ENCODE data around the gene MEGF11. TPM values are rescaled to one million over a fixed set of nuclear protein-coding genes. Genes with fewer than 3 reads are reported as not detected.

Gene MEGF11
- total and polyA plus RNA-seq, 4 donors: 0.16 to 1.5 (median 0.50) TPM

DNA sequence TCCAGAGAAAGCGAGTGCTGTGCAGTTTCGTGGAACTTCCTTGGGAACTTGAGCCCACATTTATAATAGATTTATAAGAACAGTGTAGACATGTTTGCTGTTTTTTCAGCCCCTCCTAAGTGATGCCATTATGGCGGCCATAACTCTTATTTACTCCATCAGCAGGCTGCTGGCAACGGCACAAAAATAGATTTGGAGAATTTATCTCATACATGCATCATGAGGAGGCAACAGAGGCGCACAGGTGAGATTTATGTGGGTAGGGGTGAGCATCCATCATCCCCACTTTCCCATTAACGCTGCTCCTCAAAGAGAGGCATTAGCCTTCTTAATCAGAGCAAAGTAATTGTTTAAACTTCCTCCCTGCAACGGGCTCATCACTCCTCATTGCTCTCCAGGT is 201.7 kb downstream of the MEGF11 start:
- Histone ChIP-seq H3K4me1 (ENCODE audit: control insufficient read depth in 5 of 5, insufficient read depth in 5 of 5, low read length in 5 of 5) (peaks cover 0 to under 1% (median 0%) of the 10 kb centered on the region in 5 donors), H3K27me3 (ENCODE audit: control insufficient read depth in 3 of 3, insufficient read depth in 3 of 3, low read length in 2 of 3) (no peaks in the 10 kb centered on the region), H3K36me3 (ENCODE audit: control insufficient read depth in 4 of 4, insufficient read depth in 4 of 4, low read length in 4 of 4) (no peaks in the 10 kb centered on the region), H3K4me3 (no peak overlapping the region), H3K9me3 (ENCODE audit: control insufficient read depth in 4 of 4, insufficient read depth in 3 of 4, low read length in 3 of 4) (no peaks in the 10 kb centered on the region), H3K27ac (ENCODE audit: low read depth in 1 of 2, low read length in 1 of 2) (no peak overlapping the region), H3K9ac (ENCODE audit: insufficient read depth in 1 of 2, low read length in 2 of 2) (no peak overlapping the region)
- ATAC-seq (ENCODE audit: insufficient read depth, low FRiP score) (no peak), DNase-seq (no peak)
- TF ChIP-seq, protein P1, sequence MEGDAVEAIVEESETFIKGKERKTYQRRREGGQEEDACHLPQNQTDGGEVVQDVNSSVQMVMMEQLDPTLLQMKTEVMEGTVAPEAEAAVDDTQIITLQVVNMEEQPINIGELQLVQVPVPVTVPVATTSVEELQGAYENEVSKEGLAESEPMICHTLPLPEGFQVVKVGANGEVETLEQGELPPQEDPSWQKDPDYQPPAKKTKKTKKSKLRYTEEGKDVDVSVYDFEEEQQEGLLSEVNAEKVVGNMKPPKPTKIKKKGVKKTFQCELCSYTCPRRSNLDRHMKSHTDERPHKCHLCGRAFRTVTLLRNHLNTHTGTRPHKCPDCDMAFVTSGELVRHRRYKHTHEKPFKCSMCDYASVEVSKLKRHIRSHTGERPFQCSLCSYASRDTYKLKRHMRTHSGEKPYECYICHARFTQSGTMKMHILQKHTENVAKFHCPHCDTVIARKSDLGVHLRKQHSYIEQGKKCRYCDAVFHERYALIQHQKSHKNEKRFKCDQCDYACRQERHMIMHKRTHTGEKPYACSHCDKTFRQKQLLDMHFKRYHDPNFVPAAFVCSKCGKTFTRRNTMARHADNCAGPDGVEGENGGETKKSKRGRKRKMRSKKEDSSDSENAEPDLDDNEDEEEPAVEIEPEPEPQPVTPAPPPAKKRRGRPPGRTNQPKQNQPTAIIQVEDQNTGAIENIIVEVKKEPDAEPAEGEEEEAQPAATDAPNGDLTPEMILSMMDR (IDR thresholded peaks at IDR 0.05; ENCODE audit: control extremely low read depth, extremely low read depth): no peak
- whole genome bisulfite sequencing, 2 donors: 75 to 86% methylated on average over 7 of the region's 7 CpGs

DNA sequence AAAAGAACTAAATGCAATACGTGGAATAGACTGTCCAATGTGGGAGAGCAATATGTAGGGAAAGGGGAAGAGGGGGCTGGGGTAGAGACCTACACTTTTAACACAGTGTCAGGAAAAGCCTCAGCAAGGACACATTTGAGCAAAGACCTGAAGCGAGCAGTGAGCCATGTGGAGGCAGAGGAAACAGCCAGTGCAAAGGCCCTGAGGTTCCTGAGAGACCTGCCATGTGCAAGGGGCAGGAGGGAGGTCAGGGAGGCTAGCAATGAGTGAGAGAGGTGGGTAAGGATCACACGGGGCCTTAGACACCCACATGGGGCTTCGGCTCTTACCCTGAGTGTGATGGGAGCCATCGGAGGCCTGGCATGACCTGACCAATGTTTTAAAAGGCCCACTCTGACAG is 203.3 kb downstream of the MEGF11 start:
- no peak overlapping the region for H3K9ac ChIP-seq (ENCODE audit: insufficient read depth in 1 of 2, low read length in 2 of 2)
- no peak overlapping the region for H3K27ac ChIP-seq (ENCODE audit: low read depth in 1 of 2, low read length in 1 of 2)
- ATAC-seq (ENCODE audit: insufficient read depth, low FRiP score) (no peak), DNase-seq (no peak)
- peaks cover 0 to 3% (median 0%) of the 10 kb centered on the region in 4 donors for H3K9me3 ChIP-seq (ENCODE audit: control insufficient read depth in 4 of 4, insufficient read depth in 3 of 4, low read length in 3 of 4)
- 86 to 90% methylated on average over 5 of the region's 5 CpGs for WGBS, 2 donors
- H3K36me3 ChIP-seq (ENCODE audit: control insufficient read depth in 4 of 4, insufficient read depth in 4 of 4, low read length in 4 of 4): no peaks in the 10 kb centered on the region
- no peak overlapping the region for H3K4me3 ChIP-seq
- H3K4me1 ChIP-seq (ENCODE audit: control insufficient read depth in 5 of 5, insufficient read depth in 5 of 5, low read length in 5 of 5): no peaks in the 10 kb centered on the region
- TF ChIP-seq, protein P1 (IDR thresholded peaks at IDR 0.05; ENCODE audit: control extremely low read depth, extremely low read depth): no peak
- H3K27me3 ChIP-seq (ENCODE audit: control insufficient read depth in 3 of 3, insufficient read depth in 3 of 3, low read length in 2 of 3): no peaks in the 10 kb centered on the region

DNA sequence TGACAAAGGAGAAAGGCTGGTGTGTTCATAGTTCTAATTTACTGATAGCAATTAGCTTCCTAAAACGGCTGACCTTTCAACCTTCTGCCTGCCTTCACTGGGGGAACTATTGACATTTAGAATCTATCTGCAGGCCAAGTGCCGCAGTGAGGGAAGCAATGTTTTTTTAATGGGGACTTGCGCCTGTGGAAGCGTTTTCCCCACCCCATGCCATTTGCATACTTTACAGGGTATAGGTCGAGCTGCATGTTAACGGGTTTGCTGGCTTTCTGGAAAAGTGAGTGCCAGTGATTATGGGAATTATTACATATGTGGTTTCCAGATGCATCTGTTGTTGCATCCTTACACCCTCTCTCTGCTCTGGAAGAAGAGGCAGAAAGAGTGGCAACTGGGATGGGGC is 204.2 kb downstream of the MEGF11 start:
- DNase-seq (no peak), ATAC-seq (ENCODE audit: insufficient read depth, low FRiP score) (no peak)
- H3K27ac ChIP-seq (ENCODE audit: low read depth in 1 of 2, low read length in 1 of 2): no peak overlapping the region
- WGBS, 2 donors: 70 to 74% methylated on average over 6 of the region's 6 CpGs
- TF ChIP-seq, protein P1 (IDR thresholded peaks at IDR 0.05; ENCODE audit: control extremely low read depth, extremely low read depth): no peak
- no peak overlapping the region for H3K4me3 ChIP-seq
- H3K9me3 ChIP-seq (ENCODE audit: control insufficient read depth in 4 of 4, insufficient read depth in 3 of 4, low read length in 3 of 4): peaks cover 0 to 5% (median 0%) of the 10 kb centered on the region in 4 donors
- no peaks in the 10 kb centered on the region for H3K27me3 ChIP-seq (ENCODE audit: control insufficient read depth in 3 of 3, insufficient read depth in 3 of 3, low read length in 2 of 3)
- H3K4me1 ChIP-seq (ENCODE audit: control insufficient read depth in 5 of 5, insufficient read depth in 5 of 5, low read length in 5 of 5): no peaks in the 10 kb centered on the region
- H3K9ac ChIP-seq (ENCODE audit: insufficient read depth in 1 of 2, low read length in 2 of 2): no peak overlapping the region
- no peaks in the 10 kb centered on the region for H3K36me3 ChIP-seq (ENCODE audit: control insufficient read depth in 4 of 4, insufficient read depth in 4 of 4, low read length in 4 of 4)
